Measurements from ENCODE around the gene TGM2. TPM values are rescaled to one million over a fixed set of nuclear protein-coding genes. Genes with fewer than 3 reads are reported as not detected.

Gene TGM2
- total RNA-seq, 4 donors from 2014 or later, result 31.4 to 216 (median 145) TPM

- peak in 2 of 3 donors; percentile 63 to 69 for DNase-seq
- peaks cover 0 to 53% (median 12%) of the 10 kb centered on the region in 4 donors for H3K4me1 ChIP-seq
- TF ChIP-seq CTCF (IDR thresholded peaks at IDR 0.05) (no peak), POLR2A (IDR thresholded peaks at IDR 0.05) (no peak)
- no peaks in the 10 kb centered on the region for H3K27me3 ChIP-seq
- H3K27ac ChIP-seq, result peak overlapping the region in 3 of 4 donors; percentile 64 to 71 (median 66)
- no peak overlapping the region for H3K4me3 ChIP-seq
- H3K36me3 ChIP-seq, result peaks cover 0 to 44% (median 0%) of the 10 kb centered on the region in 3 donors
- H3K9me3 ChIP-seq, result no peaks in the 10 kb centered on the region
Measured at GRCh38 chr20:38139977-38140753, 24.9 kb downstream of the TGM2 start.

GRCh38 chr20:38139156-38139912 lies 25.7 kb downstream of the TGM2 start:
- no peaks in the 10 kb centered on the region for H3K9me3 ChIP-seq
- H3K4me3 ChIP-seq, result no peak overlapping the region
- peak in 1 of 3 donors; percentile 40 for DNase-seq
- TF ChIP-seq POLR2A (IDR thresholded peaks at IDR 0.05), result no peak
- TF ChIP-seq CTCF (IDR thresholded peaks at IDR 0.05), result no peak
- peaks cover 0 to 45% (median 7%) of the 10 kb centered on the region in 4 donors for H3K4me1 ChIP-seq
- H3K27me3 ChIP-seq, result no peaks in the 10 kb centered on the region
- peak overlapping the region in 2 of 4 donors; percentile 66 to 71 for H3K27ac ChIP-seq
- peaks cover 0 to 44% (median 0%) of the 10 kb centered on the region in 3 donors for H3K36me3 ChIP-seq

GRCh38 chr20:38138086-38138778 lies 26.8 kb downstream of the TGM2 start:
- Histone ChIP-seq H3K4me1 (peaks cover 0 to 34% (median 3%) of the 10 kb centered on the region in 4 donors), H3K27me3 (no peaks in the 10 kb centered on the region), H3K4me3 (no peak overlapping the region), H3K27ac (no peak overlapping the region), H3K9me3 (no peaks in the 10 kb centered on the region), H3K36me3 (peaks cover 0 to 46% (median 0%) of the 10 kb centered on the region in 3 donors)
- DNase-seq, result no peak
- TF ChIP-seq CTCF (IDR thresholded peaks at IDR 0.05) (no peak), POLR2A (IDR thresholded peaks at IDR 0.05) (no peak)

GRCh38 chr20:38137441-38138037 lies 27.5 kb downstream of the TGM2 start:
- Histone ChIP-seq H3K9me3 (no peaks in the 10 kb centered on the region), H3K36me3 (peaks cover 0 to 51% (median 0%) of the 10 kb centered on the region in 3 donors), H3K4me1 (peaks cover 0 to 27% (median 2%) of the 10 kb centered on the region in 4 donors), H3K27me3 (no peaks in the 10 kb centered on the region), H3K27ac (no peak overlapping the region), H3K4me3 (no peak overlapping the region)
- no peak for DNase-seq
- TF ChIP-seq POLR2A (IDR thresholded peaks at IDR 0.05) (no peak), CTCF (IDR thresholded peaks at IDR 0.05) (no peak)
